Stimulated activated CD4-positive, alpha-beta T cell treated with anti-CD3 and anti-CD28 coated beads, Interleukin-1b, Interleukin-23, amount 100 ng/mL, for 1 hour (primary cell): Measurements from ENCODE around the gene PROX1.
"Not testable (repeated sequence)": the region's sequence is repeated elsewhere in the genome, so short reads cannot be mapped to it uniquely, and the experiment has no call there.

Experiments used
- DNase-seq, 2 donors: peaks; one replicate each; pipeline ENCODE4 v3.0.0-alpha.2; 2020; ENCODE audit warnings: low read depth in 2 of 2

PROX1 gene

DNA sequence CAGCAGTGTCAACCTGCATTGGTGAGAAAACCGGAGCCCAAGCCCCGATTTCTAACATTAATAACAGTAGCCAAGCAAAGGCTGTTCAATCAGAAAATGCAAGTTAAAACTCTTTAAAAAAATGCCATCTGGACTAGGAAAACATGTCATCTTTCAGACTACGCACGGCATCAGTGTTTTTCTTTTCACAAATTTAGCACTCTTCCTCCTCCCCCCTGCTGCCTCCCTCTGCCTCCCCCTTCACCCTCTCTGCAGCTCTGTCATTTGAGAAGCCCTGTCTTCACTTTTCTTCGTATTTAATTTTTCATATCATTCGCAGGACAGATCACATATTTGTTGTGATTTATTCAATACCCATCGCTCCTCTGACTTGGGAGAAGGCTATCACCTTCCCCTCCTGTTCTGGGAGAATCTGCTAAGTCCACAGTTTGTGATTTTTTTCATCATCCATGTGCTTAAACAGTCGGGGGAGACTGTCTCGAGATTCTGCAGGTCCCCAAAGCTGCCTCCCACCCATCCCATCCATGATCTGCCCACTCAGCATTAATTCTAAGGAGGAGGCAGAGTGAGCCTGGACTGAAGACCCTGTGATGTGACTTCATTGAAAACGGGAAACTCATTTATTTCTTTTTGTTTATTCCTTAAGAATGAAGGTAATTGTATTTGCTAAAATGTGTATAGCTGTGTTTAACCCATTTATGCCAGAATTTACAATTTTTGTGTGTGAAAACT lies 84.8 kb downstream of the PROX1 start:
- DNase-seq = no peak

DNA sequence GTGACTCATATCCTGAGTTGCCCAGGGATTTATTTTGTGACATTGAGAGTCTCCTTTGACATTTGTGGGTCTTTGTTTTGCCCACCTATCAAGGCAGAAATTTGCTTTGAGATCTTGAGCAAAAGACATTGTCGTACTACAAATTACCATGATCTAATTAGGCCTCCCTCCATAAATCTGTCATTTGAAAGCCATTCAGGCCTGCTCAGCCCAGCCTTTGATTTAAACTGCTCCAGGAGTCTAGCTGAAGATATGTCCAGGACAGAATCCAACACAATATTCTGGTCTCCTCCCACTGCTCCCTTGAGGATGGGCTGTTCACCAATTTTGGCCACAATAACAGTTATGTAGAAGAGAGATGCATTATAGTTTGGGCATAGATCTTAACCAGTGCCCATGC lies 86.7 kb downstream of the PROX1 start:
- DNase-seq = no peak

DNA sequence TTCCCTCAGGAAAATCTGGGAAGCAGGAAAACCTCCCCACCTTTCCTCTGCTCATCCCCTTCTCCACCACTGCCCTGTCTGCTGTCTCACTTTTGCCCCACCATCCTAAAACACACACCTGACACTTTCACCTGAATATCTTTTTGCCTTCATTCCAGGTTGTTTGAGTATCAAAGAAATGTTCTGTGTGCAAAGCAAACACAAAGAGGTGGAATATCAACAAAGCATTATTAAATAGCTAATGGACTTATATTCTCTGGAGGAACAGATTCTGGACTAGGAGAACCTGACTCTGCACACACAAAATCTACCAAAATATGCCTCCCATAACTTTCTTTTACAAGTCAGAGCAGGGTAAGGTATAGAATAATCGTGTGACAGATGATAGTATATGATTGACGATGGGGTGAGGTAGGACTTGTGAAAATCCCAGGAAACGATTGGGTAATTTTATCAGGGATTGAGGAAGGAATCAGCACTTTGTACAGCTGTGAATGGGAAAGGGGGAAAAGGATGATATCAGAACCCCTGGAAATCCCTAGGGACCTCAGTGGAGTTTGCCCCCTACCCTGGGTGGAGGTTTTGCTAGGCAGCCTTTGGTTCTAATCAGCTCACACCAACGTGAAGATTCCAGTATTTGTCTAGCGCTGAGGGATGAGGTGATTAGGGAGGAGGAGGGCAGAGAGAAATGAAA lies 87.7 kb downstream of the PROX1 start:
- DNase-seq = no peak

DNA sequence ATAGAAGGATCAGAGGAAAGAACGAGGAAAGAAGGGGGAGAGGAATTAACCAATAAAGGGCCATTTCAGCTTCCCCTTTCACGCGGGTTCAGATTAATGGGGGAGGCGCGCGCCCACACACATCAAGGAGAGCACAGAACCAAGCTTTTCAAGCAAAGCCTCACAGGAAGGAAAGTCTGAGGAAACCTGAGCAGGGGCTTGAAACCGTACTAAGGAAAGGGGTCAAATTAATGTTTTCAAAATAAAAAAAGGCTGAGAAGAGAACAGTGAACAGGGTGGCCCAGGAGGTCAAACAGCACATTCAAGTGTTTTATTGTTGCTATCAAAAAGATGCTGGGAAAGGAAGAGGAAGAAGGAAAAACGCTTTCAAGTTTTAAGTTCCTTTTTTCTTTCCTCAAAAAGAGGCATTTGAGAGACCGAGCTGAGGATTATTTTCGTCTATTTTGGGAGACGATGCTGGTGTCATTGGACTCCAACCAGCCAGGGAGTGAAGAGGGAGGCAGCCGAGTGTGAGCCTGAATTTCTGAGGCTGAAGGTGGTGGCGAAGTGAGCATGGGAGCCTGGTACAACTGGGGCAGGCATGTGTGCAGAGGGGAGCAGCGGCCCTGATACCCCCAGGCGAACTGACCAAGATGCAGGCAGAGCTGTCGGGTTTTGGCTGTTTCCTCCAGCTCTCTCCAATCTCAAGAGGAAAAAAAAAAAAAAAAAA lies 88.4 kb downstream of the PROX1 start:
- DNase-seq = no peak

DNA sequence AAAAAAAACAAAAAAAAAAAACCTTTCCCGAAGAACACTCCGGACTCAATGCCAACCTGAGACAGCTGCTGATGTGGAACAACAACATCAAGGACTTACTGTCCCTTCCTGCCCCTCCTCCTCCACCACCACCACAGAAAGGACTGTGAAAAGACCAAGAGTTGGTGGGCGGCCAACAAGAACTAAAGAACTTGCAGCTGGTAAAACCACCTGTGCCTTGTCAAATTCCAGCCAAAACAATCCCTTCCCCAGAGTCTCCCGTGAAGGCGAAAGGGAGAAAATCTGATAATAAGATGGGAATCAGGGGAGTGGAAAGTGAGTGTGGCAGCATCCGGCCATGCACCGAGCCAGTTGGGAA lies 88.9 kb downstream of the PROX1 start:
- DNase-seq = no peak

DNA sequence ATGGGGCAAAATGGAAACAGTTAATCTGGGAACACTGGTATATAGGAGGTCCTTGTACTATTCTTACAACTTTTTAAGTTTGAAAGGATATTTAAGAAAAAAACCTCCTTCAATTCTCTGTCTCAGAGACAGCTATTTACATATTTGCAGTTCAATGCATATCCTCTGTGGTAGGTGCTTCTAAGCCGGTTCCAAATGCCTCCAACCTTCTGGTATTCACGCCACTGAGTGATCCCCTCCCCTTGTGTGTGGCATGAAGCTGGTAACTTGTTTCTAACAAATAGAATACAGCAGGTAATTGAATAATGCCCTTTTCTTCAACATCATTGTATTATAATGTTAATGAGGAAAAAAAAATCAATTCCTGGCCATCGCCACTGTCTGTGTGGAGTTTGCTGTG lies 91.2 kb downstream of the PROX1 start:
- DNase-seq = no peak

DNA sequence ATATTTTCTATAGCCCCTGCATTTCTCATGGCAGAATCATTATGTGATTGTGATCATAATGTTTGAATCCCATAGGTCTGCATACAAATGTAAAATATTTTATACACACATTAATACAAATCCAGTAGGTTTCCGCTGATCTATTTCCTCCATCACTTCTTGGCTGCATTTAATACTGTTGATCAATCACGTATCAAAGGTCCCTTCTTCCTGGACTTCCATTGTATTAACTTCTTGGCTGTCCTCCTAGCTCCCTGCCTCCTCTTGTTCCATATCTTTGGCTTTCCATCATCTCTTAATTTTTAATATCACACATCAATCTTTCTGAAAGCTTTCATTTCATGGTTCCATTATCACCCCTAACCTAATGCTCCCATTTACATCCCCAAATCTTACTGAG lies 97.6 kb downstream of the PROX1 start:
- no peak for DNase-seq

DNA sequence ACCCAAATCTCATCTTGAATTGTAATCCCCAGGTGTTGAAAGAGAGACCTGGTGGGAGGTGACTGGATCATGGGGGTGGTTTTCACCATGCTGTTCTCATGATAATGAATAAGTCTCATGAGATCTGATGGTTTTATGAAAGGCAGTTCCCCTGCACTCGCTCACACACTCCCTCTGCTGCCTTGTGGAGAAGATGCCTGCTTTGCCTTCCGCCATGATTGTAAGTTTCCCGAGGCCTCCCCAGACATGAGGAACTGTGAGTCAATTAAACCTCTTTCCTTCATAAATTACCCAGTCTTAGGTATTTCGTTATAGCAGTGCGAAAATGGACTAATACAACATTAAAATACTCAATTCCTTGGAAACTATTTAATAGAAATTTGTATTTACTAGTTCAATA lies 99.2 kb downstream of the PROX1 start:
- DNase-seq = no peak

DNA sequence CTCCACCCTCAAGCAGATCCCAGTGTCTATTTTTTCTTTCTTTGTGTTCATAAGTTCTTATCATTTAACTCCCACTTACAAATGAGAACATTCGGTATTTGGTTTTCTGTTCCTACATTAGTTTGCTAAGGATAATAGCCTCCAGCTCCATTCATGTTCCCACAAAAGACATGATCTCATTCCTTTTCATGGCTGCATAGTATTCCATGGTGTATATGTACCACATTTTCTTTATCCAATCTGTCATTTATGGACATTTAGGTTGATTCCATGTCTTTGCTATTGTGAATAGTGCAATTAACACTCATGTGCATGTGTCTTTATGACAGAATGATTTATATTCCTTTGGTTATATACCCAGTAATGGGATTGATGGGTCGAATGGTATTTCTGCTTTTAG lies 101.2 kb downstream of the PROX1 start:
- not testable (repeated sequence) for DNase-seq
